Neutrophil (primary cell): Measurements from ENCODE around the gene PIK3CB.

ENCODE experiments used
- H3K27ac ChIP-seq: fragments of 200-600 bp; sonication (generic); 2 replicates; pipeline ENCODE4 v1.5.1; 2016; ENCODE audit warnings: mild to moderate bottlenecking, moderate library complexity
- H3K27me3 ChIP-seq: fragments of 200-600 bp; sonication (generic); 2 replicates; pipeline ENCODE4 v1.6.0; 2016; ENCODE audit warnings: mild to moderate bottlenecking
- H3K36me3 ChIP-seq: fragments of 200-600 bp; sonication (generic); 2 replicates; pipeline ENCODE4 v1.5.1; 2017
- H3K4me1 ChIP-seq, 2 experiments: fragments of 200-600 bp in 1 of 2; sonication (generic) in 1 of 2; 1 replicate in 1 of 2; 2 replicates in 1 of 2; pipeline versions ENCODE4 v1.5.1 to v1.6.1; 2013 to 2016; ENCODE audit warnings: low read depth in 1 of 2, low read length in 1 of 2, mild to moderate bottlenecking in 1 of 2, moderate library complexity in 1 of 2; ENCODE audit not compliant: control insufficient read depth in 1 of 2, insufficient read depth in 1 of 2
- H3K4me3 ChIP-seq, 2 experiments: fragments of 200-600 bp in 1 of 2; sonication (generic) in 1 of 2; 1 replicate in 1 of 2; 2 replicates in 1 of 2; pipeline ENCODE4 v1.5.1; 2013 to 2016; ENCODE audit warnings: low read depth in 1 of 2, low read length in 1 of 2, mild to moderate bottlenecking in 1 of 2, moderate library complexity in 1 of 2
- H3K9me3 ChIP-seq: fragments of 200-600 bp; sonication (generic); 2 replicates; pipeline ENCODE4 v1.5.1; 2016
- CTCF ChIP-seq: fragments of 200-600 bp; sonication (generic); IDR thresholded peaks from 2 replicates; pipeline ENCODE4 v1.5.1; 2016; ENCODE audit warnings: antibody characterized with exemption

PIK3CB gene

DNA sequence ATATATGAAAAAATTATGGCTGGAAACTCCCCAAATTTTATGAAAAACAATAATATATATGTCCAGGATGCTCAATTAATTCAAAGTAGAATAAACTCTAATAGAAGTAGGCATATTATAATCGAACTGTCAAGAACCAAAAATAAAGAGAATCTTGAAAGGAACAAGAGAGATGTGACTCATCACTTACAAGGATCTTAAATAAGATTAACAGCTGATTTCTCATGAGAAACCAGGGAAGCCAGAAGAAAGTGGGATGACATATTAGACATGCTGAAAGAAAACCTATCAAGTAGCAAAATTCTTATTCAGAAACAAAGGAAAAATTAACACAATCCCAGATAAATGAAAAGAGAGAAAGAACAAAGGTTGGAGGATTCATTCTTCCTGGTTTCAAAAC is 159.3 kb downstream of the PIK3CB start:
- TF ChIP-seq CTCF = no peak
- Histone ChIP-seq H3K4me3 (no peak overlapping the region), H3K27me3 (no peaks in the 10 kb centered on the region), H3K27ac (no peak overlapping the region), H3K36me3 (peaks cover 31% of the 10 kb centered on the region), H3K4me1 (no peaks in the 10 kb centered on the region), H3K9me3 (no peaks in the 10 kb centered on the region)

GRCh38 chr3:138673641-138674530 is 160.8 kb downstream of the PIK3CB start:
- Histone ChIP-seq H3K27me3 (no peaks in the 10 kb centered on the region), H3K4me1 (no peaks in the 10 kb centered on the region), H3K27ac (no peak overlapping the region), H3K9me3 (no peaks in the 10 kb centered on the region), H3K36me3 (peaks cover 37% of the 10 kb centered on the region), H3K4me3 (no peak overlapping the region)
- TF ChIP-seq CTCF = no peak

DNA sequence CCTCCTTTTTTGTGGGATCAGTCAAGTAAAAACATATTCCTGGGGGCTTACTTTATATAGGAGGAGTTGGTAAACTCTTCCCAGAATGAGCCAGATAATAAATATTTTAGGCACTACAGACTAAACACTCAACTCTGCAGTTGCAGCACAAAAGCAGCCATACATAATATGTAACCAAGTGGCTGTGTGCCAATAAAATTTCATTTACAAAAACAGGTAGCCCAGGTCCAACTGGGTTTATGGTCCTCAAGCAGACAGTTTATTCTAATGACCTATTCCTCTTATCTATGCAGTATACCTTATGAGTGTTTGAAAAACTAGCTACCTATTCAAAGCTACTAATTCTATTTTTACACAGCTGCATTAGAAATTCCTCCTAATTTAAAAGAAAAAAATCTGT is 164.3 kb downstream of the PIK3CB start:
- H3K27ac ChIP-seq = no peak overlapping the region
- TF ChIP-seq CTCF = no peak

GRCh38 chr3:138668107-138668506 is 166.6 kb downstream of the PIK3CB start:
- TF ChIP-seq CTCF = no peak

More for the DNA sequence above, 164.3 kb downstream of the PIK3CB start:
- no peak overlapping the region for H3K4me3 ChIP-seq
- peaks cover 44% of the 10 kb centered on the region for H3K36me3 ChIP-seq
- H3K9me3 ChIP-seq = no peaks in the 10 kb centered on the region
- no peaks in the 10 kb centered on the region for H3K27me3 ChIP-seq
- H3K4me1 ChIP-seq = no peaks in the 10 kb centered on the region

GRCh38 chr3:138657508-138657907 is 177.2 kb downstream of the PIK3CB start:
- Histone ChIP-seq H3K9me3 (no peaks in the 10 kb centered on the region), H3K4me1 (no peaks in the 10 kb centered on the region), H3K27ac (no peak overlapping the region), H3K27me3 (no peaks in the 10 kb centered on the region), H3K4me3 (no peak overlapping the region), H3K36me3 (peaks cover 88% of the 10 kb centered on the region)
- TF ChIP-seq CTCF = no peak

More at GRCh38 chr3:138668107-138668506, 166.6 kb downstream of the PIK3CB start:
- no peaks in the 10 kb centered on the region for H3K9me3 ChIP-seq
- no peaks in the 10 kb centered on the region for H3K27me3 ChIP-seq
- peaks cover 0 to 3% of the 10 kb centered on the region in 2 experiments for H3K4me1 ChIP-seq
- no peak overlapping the region for H3K4me3 ChIP-seq
- H3K36me3 ChIP-seq = peaks cover 51% of the 10 kb centered on the region
- no peak overlapping the region for H3K27ac ChIP-seq
